HS-5 (cell line): ENCODE measurements around the gene TM9SF2.
"Not testable (repeated sequence)": the region's sequence is repeated elsewhere in the genome, so short reads cannot be mapped to it uniquely, and the experiment has no call there.

ENCODE experiments used
- DNase-seq: peaks from one replicate; pipeline ENCODE4 v3.0.0-alpha.2; 2012; ENCODE audit warnings: low read depth

Gene TM9SF2

GRCh38 chr13:99501184-99501847, at the start of gene TM9SF2:
TSS of gene TM9SF2 (plus strand) at chr13:99501472. CDS start at chr13:99501607, 135 bp downstream.
- DNase-seq: peak; percentile 49

- DNase-seq: no peak
These were observed 46.6 kb upstream of the TM9SF2 start for GRCh38 chr13:99454518-99455183.

GRCh38 chr13:99459099-99459850, 42.0 kb upstream of the TM9SF2 start:
- no peak for DNase-seq

- not testable (repeated sequence) for DNase-seq
These were observed 40.5 kb upstream of the TM9SF2 start for GRCh38 chr13:99460802-99461201.

- no peak for DNase-seq
These were observed 37.5 kb upstream of the TM9SF2 start for GRCh38 chr13:99463646-99464397.

- DNase-seq: no peak
These were observed 36.8 kb upstream of the TM9SF2 start for GRCh38 chr13:99464441-99464949.

GRCh38 chr13:99465454-99465853, 35.8 kb upstream of the TM9SF2 start:
- DNase-seq: no peak

- DNase-seq: peak; percentile 26
These were observed 33.5 kb upstream of the TM9SF2 start for GRCh38 chr13:99467764-99468163.

- no peak for DNase-seq
These were observed 32.2 kb upstream of the TM9SF2 start for GRCh38 chr13:99469041-99469440.

GRCh38 chr13:99470027-99470426, 31.2 kb upstream of the TM9SF2 start:
- no peak for DNase-seq

GRCh38 chr13:99471221-99472121, 29.8 kb upstream of the TM9SF2 start:
- no peak for DNase-seq

GRCh38 chr13:99472122-99472440, 29.2 kb upstream of the TM9SF2 start:
- no peak for DNase-seq

- DNase-seq: no peak
These were observed 27.8 kb upstream of the TM9SF2 start for GRCh38 chr13:99473515-99473914.

- DNase-seq: no peak
These were observed 24.6 kb upstream of the TM9SF2 start for GRCh38 chr13:99476648-99477047.

- no peak for DNase-seq
These were observed 23.8 kb upstream of the TM9SF2 start for GRCh38 chr13:99477493-99477892.

GRCh38 chr13:99481366-99481765, 19.9 kb upstream of the TM9SF2 start:
- DNase-seq: no peak

- no peak for DNase-seq
These were observed 16.8 kb upstream of the TM9SF2 start for GRCh38 chr13:99484473-99484872.

GRCh38 chr13:99486996-99487395, 14.3 kb upstream of the TM9SF2 start:
- DNase-seq: no peak

- no peak for DNase-seq
These were observed 12.2 kb upstream of the TM9SF2 start for GRCh38 chr13:99489028-99489427.

- not testable (repeated sequence) for DNase-seq
These were observed 9.5 kb upstream of the TM9SF2 start for GRCh38 chr13:99491750-99492149.
